Measurements from ENCODE around the gene CALML3.

Gene CALML3

DNA sequence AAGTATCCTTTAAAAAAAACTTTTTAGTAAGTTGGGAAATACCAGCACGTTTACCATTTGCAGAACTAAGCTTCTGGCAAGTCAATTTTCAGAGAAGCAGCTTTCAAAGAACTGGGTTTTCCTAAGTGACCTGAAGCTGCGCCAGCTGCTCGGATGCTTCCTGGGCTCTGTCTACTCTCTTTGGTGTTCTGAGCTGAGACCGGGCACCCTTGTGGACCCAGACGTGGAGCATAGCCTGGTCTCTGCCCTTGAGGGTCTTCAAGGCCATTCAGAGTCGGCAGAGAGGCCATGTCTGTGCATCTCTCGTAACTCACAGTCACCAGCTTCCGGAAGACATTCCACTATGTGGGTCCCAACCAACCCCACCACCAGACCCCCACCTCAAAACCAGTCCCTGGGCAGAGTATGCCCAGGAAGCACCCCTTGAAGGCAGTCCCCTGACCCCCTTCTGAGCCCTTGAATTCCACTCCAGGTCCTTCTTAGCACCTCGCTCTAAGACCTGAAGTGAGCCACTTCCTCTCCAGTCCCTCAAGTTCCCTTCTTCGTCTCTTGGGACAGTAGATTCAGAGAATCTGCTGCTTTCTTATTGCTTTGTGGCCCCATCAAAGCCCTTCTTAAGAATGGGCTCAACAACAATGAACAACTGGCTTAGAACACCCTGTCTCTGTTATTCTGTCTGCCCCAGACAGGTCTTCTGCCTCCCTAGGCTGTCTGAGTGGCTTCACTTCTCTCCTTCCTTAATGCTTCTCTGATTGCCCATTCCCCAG lies 33.9 kb upstream of the CALML3 start:
- Histone ChIP-seq H3K4me3 (no peak overlapping the region), H3K27ac (no peak overlapping the region)

DNA sequence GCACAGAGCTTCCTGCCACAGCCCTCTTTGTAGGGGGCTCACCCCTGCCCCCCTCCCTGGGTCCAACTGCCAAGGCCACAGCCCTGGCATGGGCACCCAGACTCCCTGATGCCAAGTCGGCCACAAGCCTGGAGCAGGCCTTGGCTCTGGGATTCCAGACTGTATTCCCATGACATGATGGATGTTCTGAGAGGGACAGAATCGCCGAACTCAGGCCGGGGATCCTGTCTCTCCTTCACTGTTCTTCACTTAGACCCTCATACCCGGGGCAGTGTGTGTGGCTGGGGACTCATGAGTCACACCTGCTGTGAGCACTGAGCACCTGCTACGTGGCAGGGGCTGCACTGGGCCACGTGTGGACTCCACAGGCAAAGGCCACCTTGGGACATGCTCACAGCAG lies 33.3 kb upstream of the CALML3 start:
- no peak overlapping the region for H3K4me3 ChIP-seq

DNA sequence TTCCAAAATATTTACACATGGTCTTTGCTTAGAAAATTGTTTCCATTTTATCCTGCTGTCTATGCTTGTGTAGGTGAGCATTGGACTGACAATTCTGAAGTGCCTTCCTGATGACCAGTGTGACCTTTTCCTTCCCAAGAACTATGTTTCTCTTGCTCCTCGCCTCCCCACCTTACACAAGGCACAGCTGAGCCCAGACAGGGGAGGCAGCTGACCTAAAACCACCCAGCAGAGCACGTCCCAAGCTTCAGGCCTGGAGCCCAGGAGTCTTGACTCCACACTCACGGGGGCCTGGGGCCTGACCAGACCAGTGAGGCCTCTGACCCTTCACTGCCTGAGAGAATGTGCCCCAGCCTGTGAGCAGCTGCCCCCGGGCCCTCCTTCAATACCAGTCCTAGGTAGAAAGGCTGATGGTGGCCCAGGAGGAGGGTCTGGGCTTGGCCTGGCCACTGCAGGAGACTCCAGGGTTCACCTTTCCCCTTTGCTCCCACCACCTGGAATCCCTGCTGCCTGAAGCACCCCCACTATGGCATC lies 32.4 kb upstream of the CALML3 start:
- peak overlapping the region in 1 of 21 experiments; percentile 24 for H3K27ac ChIP-seq
- H3K4me3 ChIP-seq, result no peak overlapping the region

More for the DNA sequence above, 33.3 kb upstream of the CALML3 start:
- H3K27ac ChIP-seq, result peak overlapping the region in 1 of 21 experiments; percentile 22

- H3K27ac ChIP-seq, result peak overlapping the region in 1 of 21 experiments; percentile 24
- no peak overlapping the region for H3K4me3 ChIP-seq
Measured at GRCh38 chr10:5492929-5493576, 31.7 kb upstream of the CALML3 start.

DNA sequence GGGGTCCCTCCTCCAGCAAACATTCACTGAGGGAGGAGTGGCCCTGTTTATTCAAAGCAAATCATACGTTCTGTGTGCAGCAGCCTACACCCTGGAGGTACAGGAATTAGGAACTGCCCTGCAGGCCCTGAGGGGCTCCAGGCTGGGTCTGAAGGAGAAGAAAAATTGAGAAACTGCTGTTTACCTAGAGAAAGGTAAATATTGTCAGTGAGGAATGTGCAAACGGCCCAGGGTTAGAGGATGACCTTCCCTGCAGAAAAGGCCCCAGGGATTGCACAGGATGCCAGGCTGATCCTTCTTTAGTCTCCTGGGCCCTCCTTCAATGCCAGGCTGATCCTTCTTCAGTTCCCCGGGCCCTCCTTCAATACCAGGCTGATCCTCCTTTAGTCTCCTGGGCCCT lies 31.1 kb upstream of the CALML3 start:
- peak overlapping the region in 2 of 21 experiments; percentile 17 to 24 for H3K27ac ChIP-seq

GRCh38 chr10:5494611-5495010 lies 30.1 kb upstream of the CALML3 start:
- no peak overlapping the region for H3K27ac ChIP-seq
- H3K4me3 ChIP-seq, result no peak overlapping the region

More for the DNA sequence above, 31.1 kb upstream of the CALML3 start:
- no peak overlapping the region for H3K4me3 ChIP-seq

GRCh38 chr10:5496261-5497250 lies 28.2 kb upstream of the CALML3 start:
- peak overlapping the region in 5 of 7 experiments; percentile 6 to 23 (median 10) for H3K4me3 ChIP-seq
- peak overlapping the region in 17 of 21 experiments; percentile 15 to 83 (median 45) for H3K27ac ChIP-seq

DNA sequence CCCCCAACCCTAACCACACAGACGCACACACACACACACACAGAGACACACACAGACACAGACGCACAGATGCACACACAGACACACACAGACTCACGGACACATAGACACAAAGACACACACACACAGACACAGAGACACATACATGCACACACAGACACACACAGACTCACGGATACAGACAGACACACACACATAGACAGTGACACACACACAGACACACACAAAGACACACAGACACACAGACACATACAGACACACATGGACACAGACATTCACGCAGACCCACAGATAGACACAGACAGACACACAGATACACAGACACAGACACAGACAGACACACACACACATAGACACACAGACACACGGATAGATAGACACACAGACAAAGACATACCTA lies 27.5 kb upstream of the CALML3 start:
- Histone ChIP-seq H3K4me3 (peak overlapping the region in 5 of 7 experiments; percentile 6 to 33 (median 23)), H3K27ac (peak overlapping the region in 15 of 21 experiments; percentile 10 to 83 (median 55))

- Histone ChIP-seq H3K4me3 (peak overlapping the region; percentile 19 to 34 (median 30)), H3K27ac (peak overlapping the region in 19 of 21 experiments; percentile 15 to 86 (median 73))
Measured at GRCh38 chr10:5497948-5498730, 26.6 kb upstream of the CALML3 start.

- peak overlapping the region in 19 of 21 experiments; percentile 15 to 86 (median 73) for H3K27ac ChIP-seq
- H3K4me3 ChIP-seq, result peak overlapping the region; percentile 19 to 34 (median 30)
Measured at GRCh38 chr10:5498791-5499492, 25.8 kb upstream of the CALML3 start.

DNA sequence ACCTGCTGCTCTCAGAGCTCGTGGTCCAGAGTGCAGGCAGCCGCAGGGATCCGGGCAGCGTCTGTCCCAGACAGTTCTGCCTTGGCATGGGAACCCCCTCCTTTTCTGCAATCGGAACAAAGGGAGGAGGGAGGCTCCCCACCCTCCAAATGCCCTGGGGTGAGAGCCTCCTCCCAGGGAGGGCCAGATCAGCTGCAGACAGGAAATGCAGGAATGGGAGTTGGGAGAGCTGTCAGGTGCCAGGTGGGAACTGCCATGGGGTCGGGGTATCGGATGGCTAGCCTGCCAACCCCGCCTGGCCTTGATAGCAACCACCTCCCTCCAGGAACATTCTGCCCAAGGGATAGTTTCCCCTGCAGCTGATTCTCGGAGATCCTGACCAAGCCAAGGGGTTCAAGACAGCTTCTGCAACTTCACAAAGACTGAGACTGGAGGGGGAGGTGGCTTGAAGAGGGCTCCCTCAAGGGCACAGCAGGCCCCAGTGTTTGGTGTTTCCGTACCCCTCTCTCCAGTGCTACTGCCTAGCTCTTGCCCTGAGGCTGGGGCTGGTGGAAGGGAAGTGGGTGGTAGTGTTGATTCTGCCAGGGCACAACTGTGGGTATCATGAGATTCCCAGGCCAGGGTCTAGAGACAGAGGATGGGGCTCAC lies 25.1 kb upstream of the CALML3 start, which contains the start of gene CALML5:
Gene CALML5 (minus strand): TSS at position 78 of the 648 bp plus-strand sequence. CDS start 132 bp downstream, outside the sequence.
- H3K4me3 ChIP-seq, result peak within 1 kb of the TSS; percentile 19 to 34 (median 30)
- H3K27ac ChIP-seq, result peak within 1 kb of the TSS in 19 of 21 experiments; percentile 15 to 86 (median 73)

DNA sequence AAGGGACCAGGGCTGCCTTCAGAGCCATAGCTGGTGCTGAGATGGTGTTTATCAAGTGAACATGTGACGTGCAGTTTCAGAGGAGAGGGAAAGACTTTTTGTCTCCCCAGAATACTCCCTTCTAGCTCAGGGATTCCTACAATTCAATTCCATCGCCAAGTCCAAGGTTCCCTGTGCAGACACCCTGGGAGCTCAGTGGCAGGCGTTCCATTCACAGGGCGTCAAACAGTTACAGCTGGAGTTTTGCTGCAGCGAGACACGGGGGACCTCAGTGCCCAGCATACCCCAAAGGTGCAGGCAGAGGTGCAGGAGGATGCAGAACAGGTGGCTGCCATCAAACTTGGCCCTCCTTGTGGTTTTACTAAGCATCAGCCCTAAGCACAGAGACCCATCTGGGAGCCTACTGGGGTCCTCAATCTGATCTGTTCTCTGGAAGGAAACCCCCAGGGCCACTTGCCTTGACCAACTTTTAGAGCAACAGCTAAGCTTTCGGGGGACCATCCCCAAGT lies 24.5 kb upstream of the CALML3 start:
- Histone ChIP-seq H3K27ac (peak overlapping the region in 17 of 21 experiments; percentile 38 to 84 (median 66)), H3K4me3 (no peak overlapping the region)

DNA sequence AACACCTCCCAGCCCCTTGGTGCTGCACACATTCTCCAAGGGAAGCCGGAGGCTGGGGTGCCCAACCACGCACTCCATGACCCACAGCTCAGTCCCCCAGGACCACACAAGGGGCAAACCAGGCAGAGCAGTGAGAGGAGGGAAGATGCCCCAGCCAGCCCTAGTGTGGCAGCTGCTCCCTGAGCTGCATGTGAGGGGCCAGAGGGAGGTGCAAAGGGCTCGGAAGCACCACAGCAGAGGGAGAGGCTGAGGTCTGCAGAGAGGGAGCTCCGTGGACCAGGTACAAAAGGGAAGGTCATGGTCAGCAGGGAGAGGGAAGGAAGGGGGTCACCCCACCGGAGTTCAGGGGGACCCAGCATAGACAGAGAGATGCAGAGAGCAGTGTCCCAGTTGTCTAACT lies 23.9 kb upstream of the CALML3 start:
- peak overlapping the region in 17 of 21 experiments; percentile 38 to 84 (median 64) for H3K27ac ChIP-seq
- no peak overlapping the region for H3K4me3 ChIP-seq

DNA sequence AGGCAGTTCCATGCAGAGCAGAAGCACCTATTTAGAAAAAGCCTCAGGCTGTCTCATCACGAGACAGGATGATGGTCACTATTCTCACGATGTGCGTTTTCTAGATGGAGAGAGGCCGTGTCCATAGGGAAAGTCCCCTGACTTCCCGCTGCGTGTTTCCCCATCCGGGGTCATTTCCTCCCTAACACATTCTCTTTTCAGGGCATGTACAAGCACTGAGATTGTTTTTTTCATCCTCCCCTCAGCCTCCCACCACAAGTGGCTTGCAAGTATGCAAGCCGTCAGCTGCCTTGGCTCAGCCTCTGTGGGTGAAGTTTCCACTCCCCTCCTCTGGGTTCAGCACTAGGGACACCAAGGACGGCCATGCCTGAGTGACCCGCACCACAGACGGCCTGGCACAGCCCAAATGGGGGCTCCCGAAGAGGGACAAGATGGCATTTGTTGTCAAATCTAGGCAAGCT lies 22.7 kb upstream of the CALML3 start:
- Histone ChIP-seq H3K4me3 (no peak overlapping the region), H3K27ac (peak overlapping the region in 13 of 21 experiments; percentile 13 to 68 (median 55))

DNA sequence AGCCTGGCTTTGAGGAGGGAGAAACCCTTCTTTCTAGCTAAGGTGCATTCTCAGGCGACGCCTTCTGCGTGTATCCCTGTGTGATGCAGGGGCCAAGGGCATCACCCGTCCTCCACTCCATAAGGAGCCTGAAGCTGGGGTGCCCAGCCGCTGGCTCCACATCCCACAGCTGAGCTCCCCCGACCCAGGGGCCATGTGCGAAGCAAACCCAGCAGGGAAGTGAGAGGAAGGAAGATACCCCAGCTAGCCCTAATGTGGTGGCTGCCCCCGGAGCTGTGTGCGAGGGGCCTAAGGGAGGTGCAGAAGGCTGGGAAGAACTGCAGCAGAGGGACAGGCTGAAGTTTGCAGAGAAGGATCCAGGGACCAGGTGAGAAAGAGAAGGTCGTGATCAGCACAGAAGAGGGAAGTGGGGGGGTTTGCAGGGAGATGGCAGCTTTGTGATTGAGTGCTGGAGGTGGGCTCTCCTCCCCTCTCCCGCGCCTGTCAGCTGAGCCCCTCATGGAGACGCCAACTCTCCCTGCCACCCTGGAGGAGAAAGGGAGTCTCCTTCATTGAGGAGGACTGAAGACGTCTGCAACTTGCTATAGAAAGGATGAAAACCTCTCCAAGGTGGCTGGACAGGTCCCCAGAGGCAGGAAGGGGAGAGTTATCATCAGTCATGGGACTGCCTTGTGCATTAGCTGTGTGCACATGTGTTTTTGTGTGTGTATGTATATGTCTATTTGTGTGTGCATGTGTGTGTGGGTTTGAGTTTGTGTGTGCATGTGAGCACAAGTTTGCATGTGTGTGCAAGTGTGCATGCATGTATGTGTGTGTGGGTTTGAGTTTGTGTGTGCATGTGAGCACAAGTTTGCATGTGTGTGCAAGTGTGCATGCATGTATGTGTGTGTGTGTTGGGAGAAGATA lies 21.9 kb upstream of the CALML3 start:
- H3K27ac ChIP-seq, result peak overlapping the region in 13 of 21 experiments; percentile 13 to 68 (median 55)
- no peak overlapping the region for H3K4me3 ChIP-seq

DNA sequence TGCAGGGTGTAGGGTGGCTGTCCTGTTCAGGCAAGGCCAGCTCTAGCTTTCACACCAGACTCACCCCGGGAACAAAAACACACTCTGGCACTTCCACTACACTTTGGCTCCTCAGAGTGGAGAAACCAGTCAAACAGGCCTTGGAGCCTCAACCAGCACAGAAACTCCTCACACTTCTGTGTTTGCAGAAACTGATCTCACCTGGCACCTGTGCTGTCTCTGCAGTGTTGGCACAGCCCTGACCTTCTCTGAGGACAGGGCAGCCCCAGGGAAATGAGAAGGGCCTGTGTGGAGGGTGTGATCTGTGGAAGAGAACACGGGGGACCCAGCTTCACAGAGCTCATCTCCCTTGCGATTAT lies 21.3 kb upstream of the CALML3 start:
- no peak overlapping the region for H3K4me3 ChIP-seq
- H3K27ac ChIP-seq, result peak overlapping the region in 13 of 21 experiments; percentile 37 to 80 (median 61)

Measured in skin epidermis (tissue), 12 donors.